ENCODE measurements around the gene RPS6KA2. TPM values are rescaled to one million over a fixed set of nuclear protein-coding genes. Genes with fewer than 3 reads are reported as not detected.

The RPS6KA2 gene
- total RNA-seq, 1 experiment from 2014 or later = 12.3 TPM

DNA sequence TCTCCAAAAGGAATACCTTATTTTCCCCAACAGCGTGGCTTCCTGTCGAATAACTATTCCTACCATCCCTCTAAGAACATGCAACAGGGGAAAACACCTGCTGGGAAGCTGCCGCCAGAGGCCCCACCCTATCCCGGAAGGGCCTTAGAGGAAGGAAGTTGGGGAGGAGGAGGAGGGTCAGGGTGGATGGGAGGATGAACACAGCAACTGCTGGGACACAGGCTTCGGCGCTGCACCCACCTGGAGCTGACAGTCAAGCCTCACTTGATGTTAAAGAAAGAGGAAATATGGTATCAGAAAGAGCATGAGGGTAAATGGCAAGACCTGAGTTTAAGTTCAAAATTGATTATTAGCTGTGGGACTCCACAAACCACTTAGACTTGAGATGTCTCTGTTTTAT lies 36.5 kb upstream of the RPS6KA2 start:
- no peak overlapping the region for H3K23ac ChIP-seq (ENCODE audit: insufficient read length, low read depth, low read length)
- H3K14ac ChIP-seq (ENCODE audit: insufficient read depth, low read length) = no peak overlapping the region
- no peaks in the 10 kb centered on the region for H3K9me3 ChIP-seq (ENCODE audit: control insufficient read depth, low read depth, low read length)
- no peak overlapping the region for H3K4me3 Mint-ChIP-seq
- H2AFZ ChIP-seq (ENCODE audit: low read length) = no peak overlapping the region
- H3K4me1 ChIP-seq (ENCODE audit: insufficient read depth, low read length) = no peaks in the 10 kb centered on the region
- no CpG with 5 or more reads among the region's 6 CpGs for WGBS (ENCODE audit: extremely low coverage, insufficient read length, low lambda C conversion rate)
- H3K79me1 ChIP-seq (ENCODE audit: insufficient read depth, low read depth, low read length, poor library complexity, severe bottlenecking) = no peaks in the 10 kb centered on the region
- H3K56ac ChIP-seq (ENCODE audit: insufficient read length, low read depth, low read length) = no peak overlapping the region
- H3K27me3 ChIP-seq (ENCODE audit: insufficient read depth, low read length) = no peaks in the 10 kb centered on the region
- no peak overlapping the region for H2BK20ac ChIP-seq (ENCODE audit: low read depth, low read length, poor library complexity, severe bottlenecking)
- H2BK5ac ChIP-seq (ENCODE audit: insufficient read length, low read length) = no peak overlapping the region
- peaks cover 17% of the 10 kb centered on the region for H3K27me3 Mint-ChIP-seq (ENCODE audit: low read depth)
- H3T11ph ChIP-seq (ENCODE audit: low read length) = no peak overlapping the region
- no peak for TF ChIP-seq CTCF (conservative IDR thresholded peaks at IDR 0.05)
- no peaks in the 10 kb centered on the region for H4K20me1 ChIP-seq (ENCODE audit: control insufficient read depth, insufficient read depth, insufficient read length)
- H3K4ac ChIP-seq (ENCODE audit: low read depth, low read length) = no peak overlapping the region
- H2BK12ac ChIP-seq (ENCODE audit: insufficient read length, low read depth, low read length) = no peak overlapping the region
- no peak overlapping the region for H4K5ac ChIP-seq (ENCODE audit: insufficient read length, low read depth, low read length)
- H2BK120ac ChIP-seq (ENCODE audit: low read depth, low read length, poor library complexity, severe bottlenecking) = no peak overlapping the region
- H3K4me2 ChIP-seq (ENCODE audit: insufficient read depth, insufficient read length, low read length) = no peak overlapping the region
- no peaks in the 10 kb centered on the region for H3K36me3 Mint-ChIP-seq (ENCODE audit: insufficient read depth in 1 of 3, low read depth in 3 of 3)
- H3K9ac ChIP-seq (ENCODE audit: extremely low read depth, insufficient read length, low read length) = no peak overlapping the region
- H3K27ac Mint-ChIP-seq = no peak overlapping the region
- H3K4me1 Mint-ChIP-seq = peaks cover 2 to 9% of the 10 kb centered on the region in 2 experiments; a peak in 2 of 4 replicates
- no peak overlapping the region for H3K18ac ChIP-seq (ENCODE audit: insufficient read length, low read depth, low read length)
- H2BK15ac ChIP-seq (ENCODE audit: low read depth, low read length) = no peak overlapping the region
- H3K79me2 ChIP-seq (ENCODE audit: insufficient read depth, low read length) = no peaks in the 10 kb centered on the region
- DNase-seq = no peak
- H4K8ac ChIP-seq (replicated peaks; ENCODE audit: insufficient read length, low read depth, low read length) = no peak overlapping the region
- H2AK5ac ChIP-seq (ENCODE audit: insufficient read length, low read length) = no peak overlapping the region
- no peaks in the 10 kb centered on the region for H3K9me3 Mint-ChIP-seq
- H3K23me2 ChIP-seq (ENCODE audit: insufficient read length, low read depth, low read length, poor library complexity, severe bottlenecking) = no peaks in the 10 kb centered on the region
- H4K91ac ChIP-seq (ENCODE audit: insufficient read length, low read depth, low read length) = no peak overlapping the region
- H3K27ac ChIP-seq (ENCODE audit: insufficient read length, low read depth, low read length) = no peak overlapping the region
